Measurements from ENCODE around the gene SNX10.
A peak's percentile ranks its signal among the peaks of the same experiment; 100 is the strongest.

The SNX10 gene

DNA sequence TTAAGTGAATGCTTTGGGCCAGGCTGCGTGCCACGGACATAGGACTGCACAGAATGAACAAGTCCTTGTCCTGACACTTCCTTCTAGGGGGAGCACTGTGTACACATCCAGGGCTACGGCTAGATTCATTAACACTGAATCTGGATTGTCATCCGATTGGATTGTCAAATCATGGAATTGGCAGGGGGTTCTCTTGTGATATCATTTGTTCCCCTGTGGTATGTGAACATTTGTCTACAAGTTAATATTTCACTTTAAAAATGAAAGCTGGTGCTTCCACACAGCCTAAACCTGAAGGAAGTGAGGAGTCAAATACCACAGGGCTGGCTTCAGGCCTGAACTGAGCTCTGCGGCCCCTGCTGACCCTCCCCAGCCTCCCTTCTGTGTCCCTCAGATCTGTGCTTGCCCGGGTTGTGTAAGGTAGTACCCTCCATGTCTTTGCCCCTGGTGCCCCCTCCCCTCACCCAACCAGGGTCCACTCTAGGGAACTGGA is 75.6 kb downstream of the SNX10 start:
- FAIRE-seq (no peak), DNase-seq (ENCODE audit: low spot score) (no peak)

DNA sequence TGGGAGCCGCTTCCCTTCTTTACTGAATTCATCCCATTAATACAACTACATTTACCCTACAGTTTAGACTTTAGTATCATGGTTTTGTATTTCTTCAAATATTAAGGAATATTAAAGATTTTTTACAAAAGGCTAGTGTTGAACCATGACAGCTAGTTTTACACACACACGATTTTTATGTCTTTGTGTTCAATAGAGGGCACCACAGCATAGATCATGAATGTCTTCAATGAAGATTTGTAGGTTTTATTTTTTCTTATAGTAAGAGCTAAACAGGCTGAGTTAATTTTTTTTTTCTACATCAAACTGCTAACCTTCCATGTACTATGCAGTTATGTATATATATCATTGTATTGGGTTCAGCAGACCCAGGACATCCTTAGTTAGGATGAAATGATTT is 76.9 kb downstream of the SNX10 start:
- FAIRE-seq (no peak), DNase-seq (ENCODE audit: low spot score) (no peak)

DNA sequence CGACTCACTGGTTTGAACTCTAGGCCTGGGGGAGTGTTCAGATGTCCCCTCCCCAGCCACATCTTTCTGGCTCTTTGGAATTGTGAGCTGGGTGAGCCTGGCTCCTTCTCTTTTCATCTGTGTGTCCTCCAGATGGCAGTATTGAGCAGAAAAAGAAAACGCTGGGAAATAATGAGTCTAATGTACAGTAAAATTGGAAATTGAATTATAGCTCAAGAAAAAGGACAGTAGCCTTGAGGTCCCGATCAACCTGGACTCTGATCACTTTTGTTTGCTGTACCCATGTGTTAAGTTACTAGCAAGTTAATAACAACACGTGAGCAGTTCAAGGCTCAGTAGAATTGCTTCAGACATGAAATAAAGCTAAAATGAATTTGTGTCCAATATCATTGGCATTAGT is 77.9 kb downstream of the SNX10 start:
- FAIRE-seq = peak; percentile 46
- peak; percentile 71 for DNase-seq (ENCODE audit: low spot score)

- DNase-seq (ENCODE audit: low spot score) = no peak
Measured at GRCh38 chr7:26370011-26370410, 78.3 kb downstream of the SNX10 start.

GRCh38 chr7:26372249-26372648 is 80.6 kb downstream of the SNX10 start:
- DNase-seq (ENCODE audit: low spot score) = no peak
- no peak for FAIRE-seq

More at GRCh38 chr7:26370011-26370410, 78.3 kb downstream of the SNX10 start:
- FAIRE-seq = no peak

DNA sequence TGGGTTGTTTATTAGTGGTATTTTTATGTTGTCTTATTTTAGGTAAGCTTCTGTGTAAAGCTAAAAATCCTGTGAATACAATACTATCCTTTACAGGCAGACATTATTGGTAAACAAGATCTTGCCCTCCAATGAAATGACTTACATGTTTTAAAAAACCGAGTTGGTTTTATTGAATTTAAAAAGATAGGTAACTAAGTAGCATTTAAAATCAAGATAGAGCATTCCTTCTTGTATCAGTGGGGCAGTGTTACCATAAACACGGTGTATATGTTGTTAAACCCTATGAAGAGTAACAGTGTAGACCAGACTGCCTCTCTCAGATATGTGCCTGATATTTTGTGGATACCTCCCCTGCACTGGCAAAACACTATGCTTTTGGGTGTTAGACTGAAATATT is 81.0 kb downstream of the SNX10 start:
- no peak for DNase-seq (ENCODE audit: low spot score)
- FAIRE-seq = no peak

DNA sequence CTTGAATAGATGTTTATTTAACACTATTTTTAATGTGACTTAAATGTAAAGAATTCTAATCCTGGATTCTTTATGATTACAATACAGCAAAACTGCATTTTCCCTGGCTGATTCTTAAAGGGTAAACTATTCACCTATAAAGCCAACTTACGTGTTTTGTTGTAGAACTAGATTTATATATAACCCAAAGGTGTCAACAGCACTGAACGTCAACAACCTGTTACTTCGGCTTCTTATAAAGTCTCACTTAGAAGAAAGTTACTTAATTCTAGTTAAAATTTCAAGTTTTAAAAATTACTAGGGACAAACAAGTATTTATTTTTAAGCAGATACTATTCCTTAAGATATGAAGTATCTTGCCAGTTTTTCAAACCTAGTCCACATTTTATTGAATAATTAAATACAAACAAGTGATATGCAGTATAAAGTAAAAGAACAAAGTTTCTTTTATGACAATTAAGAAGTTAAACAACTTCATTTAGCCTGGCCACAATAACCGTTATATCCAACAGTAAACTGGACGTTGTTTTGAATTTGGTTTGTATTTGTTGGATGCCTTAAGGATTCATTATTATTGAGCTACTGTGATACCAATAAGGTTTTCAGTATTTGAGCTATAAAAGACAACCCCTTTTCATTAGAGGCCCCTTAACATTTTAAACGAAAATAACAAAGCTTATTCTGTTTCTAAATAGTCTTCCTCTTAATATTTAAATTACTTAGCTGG is 83.1 kb downstream of the SNX10 start:
- DNase-seq (ENCODE audit: low spot score) (no peak), FAIRE-seq (no peak)

DNA sequence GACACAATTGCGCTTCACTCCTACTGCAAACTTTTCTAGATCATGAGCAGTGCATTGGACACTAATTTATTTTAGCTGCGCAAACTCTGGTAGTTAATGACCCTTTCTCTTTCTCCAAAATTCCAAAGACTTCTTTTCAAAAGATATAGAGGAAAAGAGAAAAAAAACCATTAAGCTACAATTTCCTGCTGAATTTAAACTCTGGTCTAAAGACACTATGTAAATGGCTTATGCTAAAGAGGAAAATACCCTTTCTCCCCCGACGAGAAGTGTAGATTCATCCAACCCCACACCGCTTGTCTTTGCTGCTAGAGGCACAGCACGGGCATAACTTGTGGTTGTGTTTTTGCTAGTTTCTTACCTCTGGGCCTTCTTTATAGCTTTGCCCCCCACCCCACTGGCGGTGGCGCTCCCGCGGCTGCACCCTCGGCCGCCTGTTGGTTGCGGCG is 84.1 kb downstream of the SNX10 start:
- no peak for DNase-seq (ENCODE audit: low spot score)
- no peak for FAIRE-seq

GRCh38 chr7:26376175-26376917 is 84.7 kb downstream of the SNX10 start:
- no peak for FAIRE-seq

GRCh38 chr7:26378016-26378415 is 86.4 kb downstream of the SNX10 start:
- FAIRE-seq = no peak

More at GRCh38 chr7:26376175-26376917, 84.7 kb downstream of the SNX10 start:
- no peak for DNase-seq (ENCODE audit: low spot score)

GRCh38 chr7:26379711-26380110 is 88.0 kb downstream of the SNX10 start:
- DNase-seq (ENCODE audit: low spot score) = no peak
- FAIRE-seq = no peak

More at GRCh38 chr7:26378016-26378415, 86.4 kb downstream of the SNX10 start:
- no peak for DNase-seq (ENCODE audit: low spot score)

DNA sequence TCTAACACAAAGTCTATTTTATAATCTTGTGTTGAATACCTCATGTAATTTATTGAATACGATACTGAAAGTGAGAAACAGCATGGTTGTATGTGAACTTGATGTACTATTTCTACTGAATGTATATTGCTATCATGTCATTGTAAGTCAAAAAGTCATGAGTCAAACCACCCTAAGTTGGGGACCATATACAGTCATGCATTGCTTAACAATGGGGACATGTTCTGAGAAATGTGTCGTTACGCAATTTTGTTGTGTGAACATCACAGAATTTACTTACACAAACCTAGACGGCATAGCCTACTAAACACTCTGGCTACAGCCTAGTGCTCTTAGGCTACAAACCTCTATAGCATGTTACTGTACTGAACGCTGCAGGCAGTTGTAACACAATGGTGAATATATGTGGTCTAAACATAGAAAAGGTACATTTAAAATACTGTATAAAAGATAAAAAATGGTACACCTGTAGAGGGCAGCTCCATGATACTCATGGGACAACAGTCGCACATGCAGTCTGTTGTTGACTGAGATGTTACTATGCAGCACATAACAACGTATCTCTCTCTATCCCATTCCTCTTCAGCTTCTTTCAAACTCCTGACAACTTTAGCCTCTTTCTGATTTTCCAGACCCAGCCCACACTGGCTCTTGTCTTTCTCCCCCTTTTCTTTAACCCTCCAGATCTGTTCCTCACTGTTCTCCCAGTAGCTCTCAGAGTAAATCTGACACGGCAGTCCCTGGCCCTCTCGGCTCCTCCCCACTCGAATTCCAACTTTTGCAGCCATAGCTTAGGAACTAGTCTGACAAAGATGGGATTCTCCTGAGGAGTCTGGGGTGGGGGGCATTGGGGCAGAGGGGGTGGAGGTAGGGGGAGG is 90.1 kb downstream of the SNX10 start:
- DNase-seq (ENCODE audit: low spot score) = no peak
- peak; percentile 46 for FAIRE-seq

DNA sequence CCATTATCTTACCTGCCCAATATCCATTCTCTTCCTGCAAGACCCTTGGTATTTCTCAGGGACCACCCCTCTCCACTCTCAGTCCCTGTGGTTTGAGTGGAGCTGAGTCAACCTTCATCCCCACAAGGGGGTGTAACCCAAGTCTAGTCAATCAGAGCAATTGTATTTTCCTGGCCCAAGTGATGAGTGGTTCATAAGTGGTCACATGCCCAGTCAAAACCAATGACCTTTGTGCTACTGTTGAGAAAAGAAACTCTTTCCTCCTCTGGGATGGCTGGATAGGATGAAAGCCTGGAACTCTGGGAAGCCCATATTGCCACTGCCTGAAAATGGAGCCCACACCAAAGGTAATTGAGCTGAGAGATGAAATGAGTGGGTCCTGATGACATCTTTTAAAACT is 93.6 kb downstream of the SNX10 start:
- DNase-seq (ENCODE audit: low spot score) = no peak
- FAIRE-seq = peak; percentile 37

- no peak for FAIRE-seq
- DNase-seq (ENCODE audit: low spot score) = no peak
Measured at GRCh38 chr7:26387731-26388130, 96.1 kb downstream of the SNX10 start.

DNA sequence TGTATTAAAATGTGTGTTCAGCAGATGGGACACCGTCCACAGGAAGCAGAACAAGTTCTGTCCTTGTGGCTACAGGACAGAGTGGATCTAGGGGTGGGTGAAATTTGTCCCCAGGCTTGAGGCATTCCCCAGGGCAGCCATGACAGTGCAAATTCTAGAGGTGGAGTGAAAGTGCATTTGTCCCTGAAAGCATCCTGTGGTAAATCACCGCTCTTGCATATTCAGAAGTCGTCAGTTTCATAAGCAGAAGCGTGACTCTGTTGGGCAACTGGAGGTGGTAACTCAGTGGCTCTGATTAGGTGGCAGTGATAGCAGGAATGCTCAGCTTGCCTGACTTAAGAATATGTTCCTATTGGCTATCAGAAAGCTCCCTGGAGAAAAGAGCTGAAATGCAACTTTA is 96.6 kb downstream of the SNX10 start:
- peak; percentile 40 for FAIRE-seq
- no peak for DNase-seq (ENCODE audit: low spot score)

DNA sequence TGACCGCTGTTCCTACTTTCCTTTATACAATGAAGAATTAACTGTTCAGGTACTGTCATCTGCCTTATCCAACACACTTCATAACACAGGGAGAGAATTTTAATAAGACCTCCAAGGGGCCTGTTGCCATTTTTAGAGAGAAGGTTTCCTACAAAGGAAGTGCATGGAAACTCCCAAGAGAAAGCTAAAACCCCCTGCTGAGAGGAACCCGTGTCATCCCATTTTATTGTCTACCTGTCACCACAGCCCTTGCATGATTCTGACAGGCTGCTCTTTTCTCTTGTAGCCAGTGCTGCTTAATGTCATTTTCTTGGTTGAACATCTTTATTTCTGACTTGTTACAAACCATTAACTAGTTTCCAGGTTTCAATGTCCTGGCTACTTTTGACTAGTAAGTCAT is 98.4 kb downstream of the SNX10 start:
- DNase-seq (ENCODE audit: low spot score) (no peak), FAIRE-seq (no peak)

- DNase-seq (ENCODE audit: low spot score) = no peak
- FAIRE-seq = no peak
Measured at GRCh38 chr7:26393818-26394217, 102.2 kb downstream of the SNX10 start.

GRCh38 chr7:26397332-26397731 is 105.7 kb downstream of the SNX10 start:
- DNase-seq (ENCODE audit: low spot score) = peak; percentile 22
- FAIRE-seq = no peak

DNA sequence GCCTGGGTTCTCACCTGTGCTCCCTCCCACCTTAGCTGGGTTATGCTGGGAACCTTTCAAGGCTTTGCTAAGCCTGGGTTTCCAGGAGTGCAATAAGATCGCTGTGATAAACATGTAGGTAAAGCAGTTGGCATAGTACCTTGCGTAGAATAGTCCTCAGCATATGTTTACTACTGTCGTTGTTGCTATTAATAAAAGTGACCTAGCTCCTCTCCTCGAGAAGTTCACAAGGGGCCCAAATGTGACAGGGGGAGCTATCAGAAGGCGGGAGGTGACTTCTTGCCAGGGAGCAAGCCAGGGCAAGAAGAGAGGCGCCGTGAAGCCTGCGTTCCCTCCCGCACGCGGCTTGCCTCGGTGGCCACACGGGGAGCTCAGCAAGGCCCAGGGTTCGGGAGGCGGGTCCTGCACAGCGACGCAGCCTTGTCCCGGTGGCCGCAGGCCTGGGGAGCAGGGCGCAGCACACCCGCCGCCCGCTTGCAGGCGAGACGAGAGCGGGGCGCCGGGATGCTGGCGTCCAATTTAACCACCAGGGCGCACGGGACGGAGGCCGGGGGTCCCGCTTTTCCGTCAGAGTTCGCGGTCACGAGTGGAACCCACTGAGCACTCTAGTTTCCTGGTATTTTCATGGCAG is 106.2 kb downstream of the SNX10 start:
- FAIRE-seq (no peak), DNase-seq (ENCODE audit: low spot score) (peak; percentile 72)

DNA sequence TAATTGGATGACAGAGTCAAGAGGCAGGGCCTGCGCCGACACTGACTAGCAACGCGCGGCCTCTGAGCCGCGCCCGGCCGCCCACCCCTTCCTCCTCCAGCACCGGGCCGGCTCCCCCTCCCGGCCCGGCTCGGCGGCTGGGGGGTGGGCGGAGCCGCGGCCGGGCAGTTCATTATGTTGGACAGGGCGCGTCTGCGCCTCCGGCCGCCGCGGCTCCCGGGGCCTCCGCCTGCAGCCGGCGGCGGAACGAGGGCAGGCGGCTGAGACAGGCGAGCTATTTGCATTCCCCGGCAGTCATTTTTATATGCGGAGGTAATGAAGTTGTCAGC is 106.7 kb downstream of the SNX10 start:
- peak; percentile 88 for DNase-seq (ENCODE audit: low spot score)
- peak; percentile 82 for FAIRE-seq

Data from urothelium cell line (cell line).